ENCODE results near the gene MSI2.

- TF ChIP-seq CTCF (IDR thresholded peaks at IDR 0.05) (no peak), POLR2A (IDR thresholded peaks at IDR 0.05) (no peak)
Measured at GRCh38 chr17:57234739-57235092, 21.6 kb upstream of the MSI2 start.

All from right lobe of liver (tissue), 4 donors.